GM19240 (cell line): ENCODE measurements around the gene KCNIP2.

Experiments used
- DNase-seq: peaks from one replicate; pipeline ENCODE4 v3.0.0; 2011; ENCODE audit warnings: low spot score; ENCODE audit not compliant: insufficient read length

Gene KCNIP2

GRCh38 chr10:101783736-101784118 lies 59.9 kb downstream of the KCNIP2 start:
- DNase-seq: no peak

DNA sequence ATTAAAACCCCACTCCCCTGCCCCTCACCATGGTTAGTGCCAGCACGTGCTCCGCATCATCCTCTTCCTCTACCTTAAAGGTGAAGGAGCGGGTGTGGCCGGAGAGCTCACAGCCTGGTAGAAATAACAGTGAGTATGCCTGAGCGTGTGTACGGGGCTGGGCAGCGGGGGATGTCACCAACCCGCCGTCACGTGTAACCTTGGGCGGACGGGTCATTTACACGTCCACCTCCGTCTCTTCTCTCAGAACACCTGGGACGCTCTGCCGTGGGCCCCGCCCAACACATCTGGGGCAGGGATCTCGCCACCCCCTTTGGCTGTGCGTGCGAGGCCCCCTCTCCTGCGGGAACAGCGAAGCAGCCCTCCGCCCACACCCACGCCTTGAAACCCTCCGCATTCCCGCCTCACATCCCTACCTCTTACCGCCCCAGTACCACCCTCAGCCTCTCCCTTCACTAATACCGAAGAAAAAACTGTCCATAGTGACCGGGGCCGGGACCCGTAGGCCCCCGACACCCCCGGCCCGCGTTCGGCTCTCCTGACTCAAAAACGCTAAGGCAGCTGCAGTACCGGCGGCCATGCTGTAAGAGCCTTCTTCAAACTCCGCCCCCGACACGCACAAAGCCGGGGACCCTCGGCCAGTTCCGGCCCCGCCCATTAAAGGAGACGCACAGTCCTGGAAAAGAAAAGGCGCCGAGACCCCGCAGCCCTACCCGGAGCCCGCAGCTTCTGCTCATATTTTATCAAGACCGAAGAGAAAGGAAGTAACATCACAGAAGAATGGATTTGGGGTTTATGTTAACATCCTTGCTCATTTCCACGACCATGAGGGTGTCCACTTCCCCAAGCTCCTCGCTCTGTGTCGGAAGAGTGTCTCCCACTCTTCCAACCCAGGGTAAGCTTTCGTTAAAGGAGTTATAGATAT lies 60.5 kb downstream of the KCNIP2 start, which contains the start of gene NPM3:
Gene NPM3 (minus strand): TSS at position 636 of the 925 bp plus-strand sequence. CDS start 56 bp downstream, at position 580.
- DNase-seq: peak; percentile 81

DNA sequence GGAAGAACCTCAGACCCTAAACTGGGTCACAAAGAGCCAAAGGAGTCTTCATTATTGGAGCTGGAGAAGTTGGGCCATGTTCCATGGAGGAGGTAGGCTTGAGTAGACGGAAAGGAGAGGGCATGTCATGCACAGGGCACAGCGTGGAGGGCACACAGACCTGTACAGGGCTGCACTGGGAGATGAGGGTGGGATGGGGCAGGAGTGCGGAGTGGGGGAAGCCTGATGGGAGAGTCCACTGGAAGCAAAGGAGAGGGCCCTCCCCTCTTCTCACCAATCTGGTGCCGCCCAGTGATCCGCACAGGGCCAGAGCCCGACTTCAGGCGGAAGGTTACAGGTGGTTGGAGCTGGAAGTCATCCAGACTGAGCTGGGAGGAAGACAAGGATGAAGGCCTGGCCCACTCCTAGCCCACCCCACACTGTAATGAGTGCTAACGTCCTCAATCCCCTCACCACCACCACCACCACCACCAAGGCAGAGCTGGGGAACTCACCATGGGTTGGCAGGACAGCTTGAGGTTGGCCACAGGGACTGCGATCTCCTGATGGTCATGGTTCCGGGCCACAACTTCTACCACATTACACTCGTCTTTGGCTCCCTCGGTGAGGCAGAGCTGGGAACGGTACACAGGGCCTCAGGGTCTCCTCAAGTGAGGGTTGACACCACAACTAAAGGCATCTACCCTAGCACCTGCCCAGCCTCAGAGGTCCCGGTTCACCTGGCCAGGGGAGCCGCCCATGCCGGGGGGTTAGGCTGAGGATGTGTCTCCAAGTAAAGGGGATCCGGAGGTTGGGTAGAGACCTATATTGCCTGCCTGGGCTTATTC lies 61.4 kb downstream of the KCNIP2 start:
- DNase-seq: no peak

- DNase-seq: no peak
These were observed 62.0 kb downstream of the KCNIP2 start for GRCh38 chr10:101781655-101781983.

GRCh38 chr10:101780818-101781654 lies 62.6 kb downstream of the KCNIP2 start:
- DNase-seq: peak; percentile 86

GRCh38 chr10:101780187-101780817 lies 63.3 kb downstream of the KCNIP2 start:
- DNase-seq: no peak

DNA sequence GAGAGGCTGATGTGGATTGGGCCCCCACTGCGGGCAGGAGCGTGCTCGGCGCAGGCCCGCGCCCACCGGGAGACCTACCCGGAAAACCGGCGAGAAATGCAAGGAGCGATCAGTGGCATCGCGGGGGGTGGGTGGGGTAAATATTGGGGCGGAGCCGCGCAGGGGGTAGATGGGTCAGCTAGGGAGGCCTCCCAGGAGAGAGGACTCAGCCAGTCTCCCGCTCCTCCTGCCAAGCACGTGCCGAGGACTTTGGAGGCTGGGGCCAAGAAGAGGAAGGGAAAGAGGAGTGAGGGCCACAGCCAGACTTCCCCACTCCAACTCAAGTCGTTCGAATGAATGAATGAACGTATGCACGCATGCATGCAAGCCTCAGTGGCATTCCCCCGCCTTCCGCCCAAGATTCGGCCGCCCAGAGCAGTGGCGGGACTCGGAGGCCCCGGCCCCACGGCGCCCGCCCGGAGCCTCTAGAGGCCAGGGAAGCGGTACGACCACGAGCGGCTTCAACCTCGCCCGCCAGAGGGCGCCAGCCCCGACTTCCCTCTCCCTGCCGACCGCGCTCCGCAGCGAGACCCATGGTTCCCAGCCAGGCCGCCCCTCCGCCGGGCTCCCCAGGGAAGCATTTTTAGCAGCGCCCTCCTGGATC lies 63.9 kb downstream of the KCNIP2 start:
- DNase-seq: peak; percentile 79

DNA sequence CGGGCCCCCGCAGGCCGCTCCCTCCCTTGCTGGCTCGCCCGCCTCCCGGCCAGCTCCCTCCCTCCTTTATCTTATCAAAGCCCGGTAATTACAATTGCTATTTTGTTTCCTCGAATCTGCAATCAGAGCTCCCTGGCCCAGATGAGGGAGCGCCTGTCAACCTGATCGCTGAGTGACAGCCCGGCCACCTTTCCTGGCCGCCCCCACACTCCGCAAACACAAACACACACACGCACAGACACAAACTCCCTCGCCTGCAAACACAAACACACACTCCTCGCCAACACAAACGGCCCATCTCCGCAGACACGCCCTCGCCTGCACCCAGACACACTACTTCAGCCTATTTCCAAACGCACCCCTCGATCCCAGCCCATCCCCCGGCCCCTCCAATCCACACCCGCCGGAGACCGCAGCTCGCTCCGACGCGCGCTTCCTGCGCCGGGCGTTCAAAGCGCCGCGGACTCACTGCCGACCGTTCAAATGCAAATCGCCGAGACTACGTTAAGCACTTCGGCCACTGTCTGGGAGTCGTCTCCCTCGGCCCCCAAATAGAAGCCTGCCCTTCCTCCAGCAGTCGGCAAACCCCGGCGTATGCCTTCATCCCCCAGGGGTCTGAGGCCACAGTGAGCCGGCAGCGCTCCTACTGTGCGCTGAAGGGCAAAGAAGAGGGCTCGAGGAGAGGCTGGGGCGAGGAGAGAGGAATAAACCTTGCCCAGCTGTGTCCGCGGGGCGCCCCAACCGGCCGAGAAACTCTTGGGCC lies 64.6 kb downstream of the KCNIP2 start:
- no peak for DNase-seq

- DNase-seq: no peak
These were observed 65.3 kb downstream of the KCNIP2 start for GRCh38 chr10:101778151-101778780.

DNA sequence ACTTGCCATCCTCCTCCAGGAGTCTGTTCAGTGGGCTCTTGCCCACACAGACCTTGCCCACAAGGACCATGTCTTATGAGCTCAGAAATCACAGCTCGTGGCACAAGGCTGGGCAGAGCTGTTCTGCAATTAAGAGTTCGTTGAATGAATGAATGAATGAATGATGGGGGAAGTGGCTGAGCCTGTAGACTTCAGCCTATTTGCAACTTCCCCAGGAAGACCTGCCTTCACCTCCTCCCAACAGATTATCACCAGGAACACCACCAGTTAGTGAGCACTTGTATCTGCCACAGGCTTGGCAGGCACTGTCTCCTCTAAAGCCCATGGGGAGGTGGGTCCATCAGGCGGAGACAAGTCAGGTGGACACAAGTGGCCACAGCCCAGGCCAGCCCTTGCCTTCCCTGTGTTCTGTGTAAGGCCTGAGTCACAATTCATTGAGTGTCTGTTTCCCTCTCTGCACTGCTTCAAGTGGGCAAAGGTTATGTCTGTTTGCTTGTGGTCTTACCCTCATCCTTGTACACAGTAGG lies 65.9 kb downstream of the KCNIP2 start:
- DNase-seq: no peak

GRCh38 chr10:101776161-101776817 lies 67.3 kb downstream of the KCNIP2 start:
- DNase-seq: no peak
